ENCODE measurements around the gene NAALAD2. TPM values are rescaled to one million over a fixed set of nuclear protein-coding genes. Genes with fewer than 3 reads are reported as not detected.

NAALAD2 gene
- total RNA-seq, 1 experiment from 2014 or later = 142 TPM

- ChIA-PET CTCF (no interaction called here), POLR2A (no interaction called here)
- H3K36me3 ChIP-seq (ENCODE audit: control insufficient read depth, insufficient read depth, low read length) = no peaks in the 10 kb centered on the region
- no peak for DNase-seq
- intact Hi-C loops (cut with micrococcal nuclease; ENCODE audit: unreplicated experiment) = no loop called here
- no peaks in the 10 kb centered on the region for H3K9me3 ChIP-seq
- TF ChIP-seq, protein P1, sequence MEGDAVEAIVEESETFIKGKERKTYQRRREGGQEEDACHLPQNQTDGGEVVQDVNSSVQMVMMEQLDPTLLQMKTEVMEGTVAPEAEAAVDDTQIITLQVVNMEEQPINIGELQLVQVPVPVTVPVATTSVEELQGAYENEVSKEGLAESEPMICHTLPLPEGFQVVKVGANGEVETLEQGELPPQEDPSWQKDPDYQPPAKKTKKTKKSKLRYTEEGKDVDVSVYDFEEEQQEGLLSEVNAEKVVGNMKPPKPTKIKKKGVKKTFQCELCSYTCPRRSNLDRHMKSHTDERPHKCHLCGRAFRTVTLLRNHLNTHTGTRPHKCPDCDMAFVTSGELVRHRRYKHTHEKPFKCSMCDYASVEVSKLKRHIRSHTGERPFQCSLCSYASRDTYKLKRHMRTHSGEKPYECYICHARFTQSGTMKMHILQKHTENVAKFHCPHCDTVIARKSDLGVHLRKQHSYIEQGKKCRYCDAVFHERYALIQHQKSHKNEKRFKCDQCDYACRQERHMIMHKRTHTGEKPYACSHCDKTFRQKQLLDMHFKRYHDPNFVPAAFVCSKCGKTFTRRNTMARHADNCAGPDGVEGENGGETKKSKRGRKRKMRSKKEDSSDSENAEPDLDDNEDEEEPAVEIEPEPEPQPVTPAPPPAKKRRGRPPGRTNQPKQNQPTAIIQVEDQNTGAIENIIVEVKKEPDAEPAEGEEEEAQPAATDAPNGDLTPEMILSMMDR (IDR thresholded peaks at IDR 0.05; ENCODE audit: insufficient read depth in 1 of 2, low read depth in 1 of 2, low read length in 1 of 2, severe bottlenecking in 1 of 2, unreplicated experiment in 1 of 2) = no peak
- H3K27me3 ChIP-seq (replicated peaks; ENCODE audit: control insufficient read depth, insufficient read depth, low read length) = no peaks in the 10 kb centered on the region
- H3K27ac Mint-ChIP-seq (ENCODE audit: unreplicated experiment) = no peak overlapping the region
- H3K36me3 Mint-ChIP-seq (ENCODE audit: insufficient read depth, unreplicated experiment) = no peaks in the 10 kb centered on the region
- no peak overlapping the region for H3K4me3 Mint-ChIP-seq (ENCODE audit: unreplicated experiment)
- peaks cover 15% of the 10 kb centered on the region for H3K4me1 Mint-ChIP-seq (ENCODE audit: low read depth, unreplicated experiment)
- no peaks in the 10 kb centered on the region for H3K27me3 Mint-ChIP-seq (ENCODE audit: insufficient read depth, unreplicated experiment)
- peaks cover 20% of the 10 kb centered on the region for H3K4me1 ChIP-seq
- no TSS peak for BruUV-seq (replicated peaks)
- H3K9me3 Mint-ChIP-seq (ENCODE audit: unreplicated experiment) = peaks cover 10% of the 10 kb centered on the region
- no peak overlapping the region for H3K4me3 ChIP-seq (ENCODE audit: low read depth, low read length)
These were observed 10.1 kb upstream of the NAALAD2 start for GRCh38 chr11:90124371-90124770.

GRCh38 chr11:90124946-90125345 lies 9.5 kb upstream of the NAALAD2 start:
- no peak overlapping the region for H3K27ac Mint-ChIP-seq (ENCODE audit: unreplicated experiment)
- H3K9me3 ChIP-seq = no peaks in the 10 kb centered on the region
- peaks cover 20% of the 10 kb centered on the region for H3K4me1 ChIP-seq
- no peaks in the 10 kb centered on the region for H3K36me3 ChIP-seq (ENCODE audit: control insufficient read depth, insufficient read depth, low read length)
- H3K9me3 Mint-ChIP-seq (ENCODE audit: unreplicated experiment) = peaks cover 15% of the 10 kb centered on the region
- H3K36me3 Mint-ChIP-seq (ENCODE audit: insufficient read depth, unreplicated experiment) = no peaks in the 10 kb centered on the region
- no peak overlapping the region for H3K4me3 Mint-ChIP-seq (ENCODE audit: unreplicated experiment)
- POLR2A ChIA-PET = no interaction called here
- H3K27me3 Mint-ChIP-seq (ENCODE audit: insufficient read depth, unreplicated experiment) = no peaks in the 10 kb centered on the region
- TF ChIP-seq, protein P1 (IDR thresholded peaks at IDR 0.05; ENCODE audit: insufficient read depth in 1 of 2, low read depth in 1 of 2, low read length in 1 of 2, severe bottlenecking in 1 of 2, unreplicated experiment in 1 of 2) = no peak
- H3K27me3 ChIP-seq (replicated peaks; ENCODE audit: control insufficient read depth, insufficient read depth, low read length) = no peaks in the 10 kb centered on the region
- no peak overlapping the region for H3K4me3 ChIP-seq (ENCODE audit: low read depth, low read length)
- CTCF ChIA-PET = no interaction called here
- DNase-seq = no peak
- intact Hi-C loops (cut with micrococcal nuclease; ENCODE audit: unreplicated experiment) = no loop called here
- BruUV-seq (replicated peaks) = no TSS peak
- peaks cover 10% of the 10 kb centered on the region for H3K4me1 Mint-ChIP-seq (ENCODE audit: low read depth, unreplicated experiment)

DNA sequence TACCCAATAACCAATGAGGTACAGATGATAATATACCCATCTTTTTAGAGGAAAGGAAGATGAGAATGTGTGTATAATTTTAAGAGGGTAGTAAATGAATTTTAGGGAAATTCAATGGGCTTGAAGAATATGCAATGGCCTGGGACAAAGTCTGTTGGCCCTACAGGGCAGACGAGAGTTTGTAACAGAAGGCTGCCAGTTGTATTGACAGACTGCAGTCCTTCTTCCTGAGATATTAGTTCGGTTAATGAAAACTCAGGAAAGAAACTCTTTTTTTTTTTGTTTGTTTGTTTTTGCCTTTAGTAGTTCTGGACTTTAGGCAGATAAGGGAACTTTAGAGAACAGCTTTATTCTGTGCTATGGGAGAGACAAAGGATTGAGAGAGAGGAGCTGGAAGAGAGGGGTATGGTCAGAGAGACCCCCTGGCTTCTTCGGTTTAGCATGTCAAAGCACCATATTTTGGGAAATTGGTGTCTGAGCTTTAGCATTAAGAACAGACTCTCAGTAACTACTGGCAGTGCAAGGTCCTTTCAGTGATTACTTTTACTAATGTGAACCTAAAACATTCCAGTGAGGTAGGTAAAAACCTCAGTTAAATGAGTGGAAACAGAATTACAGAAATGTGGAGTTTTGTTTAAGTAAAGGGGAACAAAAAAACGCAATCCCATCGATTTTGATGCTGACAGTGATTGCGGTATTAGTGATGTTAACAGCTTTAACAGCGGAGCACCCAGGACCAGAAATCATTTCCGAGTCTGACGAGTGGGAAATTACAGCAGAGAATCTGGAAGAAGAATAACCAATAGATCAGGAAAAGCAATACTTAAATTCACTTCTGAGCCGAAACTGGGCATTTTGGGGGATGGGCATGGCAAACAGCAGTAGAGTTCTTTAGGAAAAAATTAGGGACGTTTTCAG lies 644 bp upstream of the NAALAD2 start:
- Mint-ChIP-seq H3K36me3 (ENCODE audit: insufficient read depth, unreplicated experiment) (peaks cover 38% of the 10 kb centered on the region), H3K4me3 (ENCODE audit: unreplicated experiment) (peak overlapping the region; percentile 77), H3K27me3 (ENCODE audit: insufficient read depth, unreplicated experiment) (no peaks in the 10 kb centered on the region), H3K4me1 (ENCODE audit: low read depth, unreplicated experiment) (peaks cover 24% of the 10 kb centered on the region), H3K27ac (ENCODE audit: unreplicated experiment) (peak overlapping the region; percentile 59), H3K9me3 (ENCODE audit: unreplicated experiment) (peaks cover 14% of the 10 kb centered on the region)
- no peak for DNase-seq
- Histone ChIP-seq H3K36me3 (ENCODE audit: control insufficient read depth, insufficient read depth, low read length) (no peaks in the 10 kb centered on the region), H3K4me1 (peaks cover 46% of the 10 kb centered on the region), H3K27me3 (replicated peaks; ENCODE audit: control insufficient read depth, insufficient read depth, low read length) (no peaks in the 10 kb centered on the region), H3K9me3 (no peaks in the 10 kb centered on the region), H3K4me3 (ENCODE audit: low read depth, low read length) (peak overlapping the region; percentile 50)
- CTCF ChIA-PET = interaction anchor here (0.8 kb wide), 1 partner anchor 524 kb away, joined by 3 read pairs; no protein-coding TSS in a partner anchor
- TSS peak; percentile 93 for BruUV-seq (replicated peaks)
- intact Hi-C loops (cut with micrococcal nuclease; ENCODE audit: unreplicated experiment) = loop anchor here (1.0 kb wide), 2 partner anchors 8 to 37 kb away; no protein-coding TSS in a partner anchor
- TF ChIP-seq, protein P1 (IDR thresholded peaks at IDR 0.05; ENCODE audit: insufficient read depth in 1 of 2, low read depth in 1 of 2, low read length in 1 of 2, severe bottlenecking in 1 of 2, unreplicated experiment in 1 of 2) = no peak
- POLR2A ChIA-PET = interaction anchor here (1.0 kb wide), 1 partner anchor 38 kb away, joined by 3 read pairs; no protein-coding TSS in a partner anchor
